H1 (cell line): Measurements from ENCODE around the gene SLC12A4. TPM values are rescaled to one million over a fixed set of nuclear protein-coding genes. Genes with fewer than 3 reads are reported as not detected.

Source experiments
- CTCF ChIA-PET: fragments of 300-600 bp; sonication (Branson Sonifier 250); formaldehyde crosslinking; loops from one replicate; lab custom pipeline; 2021; ENCODE audit not compliant: partially characterized antibody; lab: Charles Lee
- POLR2A ChIA-PET: fragments of 300-600 bp; sonication (Branson Sonifier 250); formaldehyde crosslinking; loops from one replicate; lab custom pipeline; 2021; ENCODE audit warnings: inconsistent platforms; ENCODE audit not compliant: partially characterized antibody; lab: Charles Lee
- DNase-seq, 2 experiments: peaks; one replicate each; pipeline versions ENCODE4 v3.0.0 to v3.0.0-alpha.2; 2010 to 2022; ENCODE audit warnings: low spot score in 2 of 2, low read depth in 1 of 2, mixed read lengths in 1 of 2
- FAIRE-seq: peaks from 2 replicates; lab custom pipeline; 2011; peaks lifted over from hg19 to GRCh38; lab: Jason Lieb, UNC
- H2AFZ ChIP-seq: 2 replicates; pipeline ENCODE4 v1.8.1; 2012; ENCODE audit warnings: low read length, inconsistent platforms
- H2AK5ac ChIP-seq: 2 replicates; pipeline ENCODE4 v1.6.1; 2013; ENCODE audit warnings: low read depth, low read length
- H2BK120ac ChIP-seq: replicated peaks from 2 replicates; pipeline ENCODE3; 2013; ENCODE audit warnings: low read depth, low read length, inconsistent platforms
- H2BK12ac ChIP-seq: 2 replicates; pipeline ENCODE4 v1.6.1; 2013; ENCODE audit warnings: low read depth, low read length
- H2BK15ac ChIP-seq: 2 replicates; pipeline ENCODE4 v1.6.1; 2013; ENCODE audit warnings: low read length
- H2BK20ac ChIP-seq: 2 replicates; pipeline ENCODE4 v1.6.1; 2013; ENCODE audit warnings: low read length
- H2BK5ac ChIP-seq: 2 replicates; pipeline ENCODE4 v1.6.1; 2013; ENCODE audit warnings: low read depth, low read length
- H3K14ac ChIP-seq: 2 replicates; pipeline ENCODE4 v1.6.1; 2013; ENCODE audit warnings: inconsistent platforms; ENCODE audit not compliant: insufficient read length
- H3K18ac ChIP-seq: 2 replicates; pipeline ENCODE4 v1.6.1; 2013; ENCODE audit warnings: low read length; ENCODE audit errors: extremely low read depth
- H3K23ac ChIP-seq: 2 replicates; pipeline ENCODE4 v1.6.1; 2013; ENCODE audit warnings: inconsistent platforms; ENCODE audit not compliant: insufficient read length
- H3K23me2 ChIP-seq: 2 replicates; pipeline ENCODE4 v1.6.1; 2013; ENCODE audit warnings: low read depth, low read length
- H3K27ac ChIP-seq: 2 replicates; pipeline ENCODE4 v1.6.1; 2011; ENCODE audit warnings: low read depth, low read length, inconsistent platforms
- H3K27me3 ChIP-seq, 4 experiments: replicated peaks in 1 of 4; 1 replicate in 1 of 4; 2 replicates in 3 of 4; pipeline versions ENCODE4 v1.6.1 to v1.8.1; 2011 to 2013; ENCODE audit warnings: low read length in 3 of 4, mild to moderate bottlenecking in 3 of 4, inconsistent platforms in 2 of 4, mixed read lengths in 2 of 4, moderate library complexity in 1 of 4; ENCODE audit not compliant: control insufficient read depth in 3 of 4, insufficient read depth in 3 of 4; ENCODE audit errors: extremely low read depth in 1 of 4
- H3K36me3 ChIP-seq, 4 experiments: 2 replicates each; pipeline versions ENCODE4 v1.6.1 to v1.8.1; 2011 to 2013; ENCODE audit warnings: mild to moderate bottlenecking in 4 of 4, low read length in 3 of 4, moderate library complexity in 2 of 4, control low read depth in 1 of 4, inconsistent platforms in 1 of 4; ENCODE audit not compliant: insufficient read depth in 4 of 4, control insufficient read depth in 2 of 4
- H3K4ac ChIP-seq: replicated peaks from 2 replicates; pipeline ENCODE3; 2013; ENCODE audit warnings: low read length, low read depth, mixed read lengths, inconsistent platforms; ENCODE audit not compliant: insufficient read length
- H3K4me1 ChIP-seq, 4 experiments: replicated peaks in 1 of 4; 1 replicate in 1 of 4; 2 replicates in 3 of 4; pipeline versions ENCODE4 v1.6.1 to v1.8.1; 2011 to 2013; ENCODE audit warnings: low read length in 3 of 4, inconsistent platforms in 2 of 4, mixed read lengths in 1 of 4; ENCODE audit not compliant: insufficient read depth in 4 of 4, control insufficient read depth in 3 of 4
- H3K4me2 ChIP-seq, 2 experiments: 2 replicates each; pipeline versions ENCODE4 v1.6.1 to v1.8.1; 2011 to 2013; ENCODE audit warnings: low read depth in 2 of 2, low read length in 2 of 2, control low read depth in 1 of 2, inconsistent platforms in 1 of 2, mild to moderate bottlenecking in 1 of 2; ENCODE audit not compliant: insufficient read depth in 1 of 2
- H3K4me3 ChIP-seq, 4 experiments: fragments of 200-600, 300-600 bp in 1 of 4; sonication (generic), shearing (Covaris generic), sonication (Bioruptor Twin) in 1 of 4; 2 replicates each; pipeline versions ENCODE4 v1.5.1 to v1.8.1; 2011 to 2016; ENCODE audit warnings: low read length in 4 of 4, low read depth in 3 of 4, control low read depth in 2 of 4, inconsistent platforms in 2 of 4, mild to moderate bottlenecking in 2 of 4, mixed read lengths in 1 of 4, moderate library complexity in 1 of 4; ENCODE audit not compliant: insufficient read depth in 2 of 4; ENCODE audit errors: extremely low read depth in 1 of 4
- H3K56ac ChIP-seq: replicated peaks from 2 replicates; pipeline ENCODE3; 2013; ENCODE audit warnings: low read depth, mild to moderate bottlenecking, mixed read lengths, low read length, inconsistent platforms; ENCODE audit not compliant: insufficient read length
- H3K79me1 ChIP-seq: 2 replicates; pipeline ENCODE4 v1.6.1; 2013; ENCODE audit warnings: low read depth, low read length, control low read depth
- H3K79me2 ChIP-seq, 2 experiments: 2 replicates each; pipeline versions ENCODE4 v1.6.1 to v1.8.1; 2012 to 2013; ENCODE audit warnings: low read length in 2 of 2, mild to moderate bottlenecking in 2 of 2, inconsistent platforms in 1 of 2; ENCODE audit not compliant: insufficient read depth in 2 of 2, control insufficient read depth in 1 of 2
- H3K9ac ChIP-seq, 4 experiments: replicated peaks in 1 of 4; 1 replicate in 1 of 4; 2 replicates in 3 of 4; pipeline versions ENCODE4 v1.6.1 to v1.8.1; 2011 to 2013; ENCODE audit warnings: low read depth in 3 of 4, low read length in 3 of 4, control low read depth in 2 of 4, mild to moderate bottlenecking in 2 of 4, moderate library complexity in 2 of 4, inconsistent platforms in 1 of 4; ENCODE audit errors: extremely low read depth in 1 of 4
- H3K9me3 ChIP-seq, 2 experiments: 2 replicates each; pipeline versions ENCODE4 v1.6.1 to v1.8.1; 2012 to 2013; ENCODE audit warnings: mild to moderate bottlenecking in 2 of 2, moderate library complexity in 2 of 2, control low read depth in 1 of 2, inconsistent platforms in 1 of 2, low read depth in 1 of 2, low read length in 1 of 2, mixed read lengths in 1 of 2; ENCODE audit not compliant: insufficient read depth in 2 of 2
- H4K20me1 ChIP-seq, 2 experiments: replicated peaks in 1 of 2; 2 replicates each; pipeline versions ENCODE3 to v1.8.1; 2011 to 2013; ENCODE audit warnings: inconsistent platforms in 2 of 2, low read length in 2 of 2, mild to moderate bottlenecking in 1 of 2; ENCODE audit not compliant: insufficient read depth in 2 of 2, control insufficient read depth in 1 of 2
- H4K5ac ChIP-seq: 2 replicates; pipeline ENCODE4 v1.6.1; 2013; ENCODE audit warnings: low read length, low read depth, mixed read lengths, inconsistent platforms; ENCODE audit not compliant: insufficient read length
- H4K8ac ChIP-seq: 2 replicates; pipeline ENCODE4 v1.8.0; 2013; ENCODE audit warnings: mild to moderate bottlenecking, moderate library complexity, low read length, inconsistent platforms; ENCODE audit not compliant: insufficient read depth; ENCODE audit errors: extremely low read depth
- H4K91ac ChIP-seq: replicated peaks from 2 replicates; pipeline ENCODE3; 2013; ENCODE audit warnings: low read length, mixed read lengths, inconsistent platforms; ENCODE audit not compliant: insufficient read length
- WGBS, 2 experiments: shearing (Covaris generic) in 1 of 2; methylation state at CpG; one replicate each; pipeline versions ENCODE4 v1.1.6 to v1.1.7; 2013 to 2015; ENCODE audit warnings: low lambda C conversion rate in 2 of 2, mixed read lengths in 2 of 2, inconsistent platforms in 1 of 2, low coverage in 1 of 2, missing lambda C conversion rate in 1 of 2; ENCODE audit not compliant: insufficient replicate concordance in 2 of 2, insufficient coverage in 1 of 2, insufficient read length in 1 of 2; ENCODE audit errors: extremely low coverage in 1 of 2, missing lambda C conversion rate in 1 of 2; 5-methylcytosine and 5-hydroxymethylcytosine counted together
- polyA plus RNA-seq, 7 experiments: library from polyadenylated mRNA; depleted of rRNA in 3 of 7; stranded (reverse) in 5 of 7; unstranded in 2 of 7; fragments of >200 nt in 5 of 7; fragments of 200-250 nt in 2 of 7; gene quantifications; 1 replicate in 5 of 7; 2 replicates in 1 of 7; 4 replicates in 1 of 7; pipeline versions ENCODE4 v1.2.1 to v1.2.3, GENCODE V29; 2011 to 2013; ENCODE audit warnings: missing spikeins in 2 of 7, mixed read lengths in 2 of 7
- total RNA-seq: library from RNA; stranded (reverse); fragmentation: NEBNext Ultra II Directional; extraction: Animal tissue kit (Norgen Biotek cat#: 25700); gene quantifications from 2 replicates; pipeline ENCODE4 v1.2.1, GENCODE V29; 2021
- TF ChIP-seq, protein P1 (sequence below): IDR thresholded peaks from 2 replicates; pipeline ENCODE4 v1.6.1; 2012; ENCODE audit warnings: low read length, inconsistent platforms

Gene SLC12A4
- total and polyA plus RNA-seq, 2 of the 8 experiments (the other 6 are each of a cell fraction or from before 2014, with no cell fraction given): 41.3 to 49.3 TPM

DNA sequence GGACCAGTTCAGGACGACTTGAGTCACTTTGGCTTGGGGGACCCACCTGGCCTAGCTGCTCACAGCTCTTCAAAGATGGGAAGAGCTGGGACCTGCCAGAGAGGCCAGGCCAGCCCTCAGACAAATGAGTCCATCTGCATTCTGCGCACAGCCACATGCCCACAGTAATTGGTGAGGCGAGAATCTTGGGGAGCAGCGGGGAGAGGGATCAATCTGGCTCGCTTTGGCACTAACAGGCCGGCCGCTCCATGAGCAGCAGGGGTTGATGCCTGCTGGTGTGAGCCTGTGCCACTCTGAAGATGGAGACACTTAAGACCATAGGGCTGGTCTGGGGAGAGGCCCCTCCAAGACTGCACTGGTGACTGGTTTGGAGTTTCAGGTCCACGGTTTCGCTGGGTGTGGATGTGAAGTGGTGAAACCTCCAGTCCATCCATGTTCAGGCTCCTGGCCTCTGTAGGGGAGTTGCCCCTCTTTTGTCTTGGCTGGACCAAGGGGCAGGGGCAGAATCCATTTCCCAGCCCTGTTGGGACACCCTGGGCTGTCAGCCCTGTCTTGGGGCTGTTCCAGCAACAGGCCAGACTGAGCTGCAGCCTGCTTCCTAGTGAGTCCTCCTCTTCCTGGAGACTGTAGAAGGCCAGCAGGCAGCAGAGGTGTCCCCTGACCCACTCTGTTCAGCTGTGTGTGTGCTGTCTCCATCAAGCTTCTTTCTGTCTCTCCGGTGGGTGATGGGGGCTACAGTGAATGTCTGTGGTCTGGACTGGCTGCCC, 44.1 kb downstream of the SLC12A4 start:
- ChIA-PET POLR2A (interaction anchor here (0.7 to 4.6 kb wide), 4 partner anchors 9 to 33 kb away, joined by 3 to 26 read pairs (median 3); partner anchors contain the start of genes PSKH1 and PSMB10), CTCF (interaction anchor here (1.1 to 27.1 kb wide), 7 partner anchors 9 to 251 kb away, joined by 5 to 623 read pairs (median 24); partner anchors contain the start of genes CTRL, EDC4, NRN1L and PSKH1)
- no peak overlapping the region for H4K5ac ChIP-seq
- no peak overlapping the region for H2AK5ac ChIP-seq
- peaks cover 13 to 26% of the 10 kb centered on the region in 2 experiments for H4K20me1 ChIP-seq
- no peak overlapping the region for H2BK20ac ChIP-seq
- H2BK120ac ChIP-seq: no peak overlapping the region
- no peak overlapping the region for H4K8ac ChIP-seq
- H3K9me3 ChIP-seq: no peaks in the 10 kb centered on the region
- no peak overlapping the region for H3K9ac ChIP-seq
- DNase-seq (no peak), FAIRE-seq (no peak)
- no peaks in the 10 kb centered on the region for H3K79me2 ChIP-seq
- H3K4me3 ChIP-seq: no peak overlapping the region
- H3K36me3 ChIP-seq: no peaks in the 10 kb centered on the region; a peak in 2 of 8 replicates
- no peak overlapping the region for H4K91ac ChIP-seq
- no peak overlapping the region for H3K56ac ChIP-seq
- H3K4ac ChIP-seq: no peak overlapping the region
- no peak overlapping the region for H2BK15ac ChIP-seq
- no peaks in the 10 kb centered on the region for H3K23me2 ChIP-seq
- no peak overlapping the region for H3K4me2 ChIP-seq
- no peak overlapping the region for H2BK12ac ChIP-seq
- H3K4me1 ChIP-seq: peaks cover 0 to 8% (median 4%) of the 10 kb centered on the region in 4 experiments; a peak in 5 of 7 replicates
- H2BK5ac ChIP-seq: no peak overlapping the region
- no peaks in the 10 kb centered on the region for H3K79me1 ChIP-seq
- H3K23ac ChIP-seq: no peak overlapping the region
- no peak overlapping the region for H3K27ac ChIP-seq
- H3K27me3 ChIP-seq: no peaks in the 10 kb centered on the region
- H3K18ac ChIP-seq: no peak overlapping the region
- H2AFZ ChIP-seq: no peak overlapping the region
- H3K14ac ChIP-seq: no peak overlapping the region
- 94% methylated on average over 10 of the region's 10 CpGs; no CpG with 5 or more reads in 1 of the 2 experiments for WGBS, 2 experiments
- TF ChIP-seq, protein P1, sequence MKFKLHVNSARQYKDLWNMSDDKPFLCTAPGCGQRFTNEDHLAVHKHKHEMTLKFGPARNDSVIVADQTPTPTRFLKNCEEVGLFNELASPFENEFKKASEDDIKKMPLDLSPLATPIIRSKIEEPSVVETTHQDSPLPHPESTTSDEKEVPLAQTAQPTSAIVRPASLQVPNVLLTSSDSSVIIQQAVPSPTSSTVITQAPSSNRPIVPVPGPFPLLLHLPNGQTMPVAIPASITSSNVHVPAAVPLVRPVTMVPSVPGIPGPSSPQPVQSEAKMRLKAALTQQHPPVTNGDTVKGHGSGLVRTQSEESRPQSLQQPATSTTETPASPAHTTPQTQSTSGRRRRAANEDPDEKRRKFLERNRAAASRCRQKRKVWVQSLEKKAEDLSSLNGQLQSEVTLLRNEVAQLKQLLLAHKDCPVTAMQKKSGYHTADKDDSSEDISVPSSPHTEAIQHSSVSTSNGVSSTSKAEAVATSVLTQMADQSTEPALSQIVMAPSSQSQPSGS: no peak
